Stimulated activated effector memory CD8-positive, alpha-beta T cell treated with anti-CD3 and anti-CD28 coated beads, Interleukin-12 subunit alpha, Interleukin-12 subunit beta, amount 100 ng/mL, for 72 hours (primary cell): ENCODE results near the gene RUNX3.

Source experiments
- ATAC-seq: fragments of 150-1000 bp; cut with Tn5 transposase; 2 replicates; pipeline ENCODE4 v1.10.0; 2021
- DNase-seq, 2 donors: peaks; one replicate each; pipeline ENCODE4 v3.0.0; 2021 to 2022; ENCODE audit warnings: low spot score in 2 of 2
- H3K27ac Mint-ChIP-seq: one replicate; pipeline ENCODE4 v1.8.0; 2022; ENCODE audit warnings: mild to moderate bottlenecking, mixed read lengths
- H3K36me3 Mint-ChIP-seq: one replicate; pipeline ENCODE4 v1.8.0; 2022; ENCODE audit warnings: mild to moderate bottlenecking, mixed read lengths
- H3K4me1 Mint-ChIP-seq: one replicate; pipeline ENCODE4 v1.8.0; 2022; ENCODE audit warnings: mixed read lengths
- H3K4me3 Mint-ChIP-seq: one replicate; pipeline ENCODE4 v1.8.0; 2022; ENCODE audit warnings: mild to moderate bottlenecking, mixed read lengths
- H3K9me3 Mint-ChIP-seq: one replicate; pipeline ENCODE4 v1.8.0; 2022; ENCODE audit warnings: mixed read lengths

Gene RUNX3

DNA sequence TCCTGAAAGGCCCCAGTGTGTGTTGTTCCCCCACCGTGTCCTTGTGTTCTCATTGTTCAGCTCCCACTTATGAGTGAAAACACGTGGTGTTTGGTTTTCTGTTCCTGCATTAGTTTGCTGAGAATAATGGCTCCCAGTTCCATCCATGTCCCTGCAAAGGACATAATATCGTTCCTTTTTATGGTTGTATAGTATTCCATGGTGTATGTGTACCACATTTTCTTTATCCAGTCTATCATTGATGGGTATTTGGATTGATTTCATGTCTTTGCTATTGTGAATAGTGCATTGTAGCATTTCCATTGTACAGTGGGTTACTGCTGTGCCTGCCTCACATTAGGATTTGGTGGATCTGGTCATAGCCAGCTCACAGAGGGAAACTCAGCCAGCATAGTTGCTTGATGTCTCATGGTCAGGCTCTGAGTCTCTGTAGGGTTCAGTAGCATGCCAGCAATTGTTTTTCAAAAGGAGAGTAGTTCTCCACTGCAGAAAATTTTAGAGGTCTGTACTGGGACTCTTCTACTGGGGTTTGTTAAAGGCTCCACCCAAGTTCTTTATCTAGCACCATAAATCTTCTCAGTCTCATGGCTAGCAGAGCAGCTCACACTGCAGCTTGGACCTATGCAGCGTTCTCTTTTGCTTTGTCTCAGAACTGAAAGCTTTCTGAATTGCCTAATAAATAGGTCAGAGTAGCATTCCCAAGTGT, 41.0 kb downstream of the RUNX3 start:
- no peak for DNase-seq
- peaks cover 14% of the 10 kb centered on the region for H3K9me3 Mint-ChIP-seq
- H3K36me3 Mint-ChIP-seq, result peaks cover 23% of the 10 kb centered on the region
- H3K27ac Mint-ChIP-seq, result no peak overlapping the region
- no peak overlapping the region for H3K4me3 Mint-ChIP-seq
- ATAC-seq, result no peak
- no peaks in the 10 kb centered on the region for H3K4me1 Mint-ChIP-seq

GRCh38 chr1:24888061-24888970, 41.8 kb downstream of the RUNX3 start:
- ATAC-seq, result no peak
- no peak overlapping the region for H3K27ac Mint-ChIP-seq
- peaks cover 22% of the 10 kb centered on the region for H3K36me3 Mint-ChIP-seq
- H3K9me3 Mint-ChIP-seq, result peaks cover 20% of the 10 kb centered on the region
- H3K4me1 Mint-ChIP-seq, result no peaks in the 10 kb centered on the region
- no peak for DNase-seq
- H3K4me3 Mint-ChIP-seq, result no peak overlapping the region

- no peaks in the 10 kb centered on the region for H3K4me1 Mint-ChIP-seq
- peaks cover 13% of the 10 kb centered on the region for H3K36me3 Mint-ChIP-seq
- no peak overlapping the region for H3K27ac Mint-ChIP-seq
- no peak overlapping the region for H3K4me3 Mint-ChIP-seq
- no peak for DNase-seq
- no peak for ATAC-seq
- peaks cover 15% of the 10 kb centered on the region for H3K9me3 Mint-ChIP-seq
Measured at GRCh38 chr1:24886241-24886640, 43.8 kb downstream of the RUNX3 start.

GRCh38 chr1:24884751-24885150, 45.3 kb downstream of the RUNX3 start:
- Mint-ChIP-seq H3K4me3 (no peak overlapping the region), H3K27ac (no peak overlapping the region), H3K4me1 (no peaks in the 10 kb centered on the region)

DNA sequence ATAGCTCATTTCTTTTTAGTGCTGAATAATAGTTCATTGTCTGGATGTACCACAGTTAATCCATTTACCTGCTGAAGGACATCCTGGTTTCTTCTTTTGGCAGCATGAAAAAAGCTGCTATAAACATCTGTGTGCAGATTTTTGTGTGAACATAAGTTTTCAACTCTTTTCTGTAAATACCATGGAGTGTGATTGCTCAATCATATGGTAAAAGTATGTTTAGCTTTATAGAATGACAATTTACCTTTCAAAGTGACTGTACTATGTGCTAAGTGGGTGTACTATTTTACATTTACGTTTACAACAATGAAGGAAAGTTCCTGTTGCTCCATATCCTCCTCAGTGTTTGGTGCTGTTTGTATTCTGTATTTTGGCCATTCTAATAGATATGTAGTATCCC, 49.0 kb downstream of the RUNX3 start:
- H3K36me3 Mint-ChIP-seq, result peaks cover 6% of the 10 kb centered on the region
- H3K4me1 Mint-ChIP-seq, result no peaks in the 10 kb centered on the region
- ATAC-seq, result no peak
- no peak overlapping the region for H3K4me3 Mint-ChIP-seq
- H3K9me3 Mint-ChIP-seq, result peaks cover 15% of the 10 kb centered on the region
- no peak for DNase-seq
- no peak overlapping the region for H3K27ac Mint-ChIP-seq

More at GRCh38 chr1:24884751-24885150, 45.3 kb downstream of the RUNX3 start:
- peaks cover 6% of the 10 kb centered on the region for H3K36me3 Mint-ChIP-seq
- ATAC-seq, result no peak
- peaks cover 15% of the 10 kb centered on the region for H3K9me3 Mint-ChIP-seq
- DNase-seq, result no peak

- H3K36me3 Mint-ChIP-seq, result no peaks in the 10 kb centered on the region
- no peak overlapping the region for H3K4me3 Mint-ChIP-seq
- no peak overlapping the region for H3K27ac Mint-ChIP-seq
- DNase-seq, result no peak
- peaks cover 9% of the 10 kb centered on the region for H3K9me3 Mint-ChIP-seq
- H3K4me1 Mint-ChIP-seq, result no peaks in the 10 kb centered on the region
- ATAC-seq, result no peak
Measured at GRCh38 chr1:24878775-24879742, 51.0 kb downstream of the RUNX3 start.

- DNase-seq, result no peak
- Mint-ChIP-seq H3K36me3 (no peaks in the 10 kb centered on the region), H3K9me3 (peaks cover under 1% of the 10 kb centered on the region), H3K4me1 (no peaks in the 10 kb centered on the region), H3K4me3 (no peak overlapping the region), H3K27ac (no peak overlapping the region)
- no peak for ATAC-seq
Measured at GRCh38 chr1:24878045-24878444, 52.0 kb downstream of the RUNX3 start.

DNA sequence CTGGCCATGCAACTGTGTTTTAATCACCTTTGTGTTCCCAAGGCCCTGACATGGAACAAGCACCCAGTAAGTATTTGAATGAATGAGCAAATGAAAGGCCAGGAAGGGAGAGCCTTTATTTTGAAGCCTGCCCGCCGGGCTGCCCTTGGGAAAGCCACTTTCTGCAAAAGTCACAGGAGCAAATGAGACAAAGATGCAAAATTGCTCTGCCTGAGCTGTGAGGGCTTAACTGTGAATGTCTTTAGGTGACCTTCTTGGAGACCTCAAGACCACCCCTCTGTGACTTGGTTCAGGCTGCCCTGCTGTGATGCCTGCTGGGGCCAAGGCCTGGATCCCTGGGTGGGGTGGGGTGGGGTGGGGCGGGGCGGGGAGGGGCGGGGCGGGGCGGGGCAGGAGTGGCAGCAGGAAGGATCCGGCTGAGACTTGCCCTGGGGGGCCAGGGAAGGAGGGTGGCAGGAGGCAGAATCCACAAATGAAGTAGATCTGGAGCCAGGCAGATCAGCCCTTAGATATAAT, 54.0 kb downstream of the RUNX3 start:
- Mint-ChIP-seq H3K36me3 (no peaks in the 10 kb centered on the region), H3K4me1 (peaks cover 8% of the 10 kb centered on the region), H3K4me3 (no peak overlapping the region), H3K27ac (no peak overlapping the region), H3K9me3 (no peaks in the 10 kb centered on the region)
- no peak for ATAC-seq
- DNase-seq, result no peak

GRCh38 chr1:24875257-24875656, 54.8 kb downstream of the RUNX3 start:
- Mint-ChIP-seq H3K9me3 (no peaks in the 10 kb centered on the region), H3K36me3 (no peaks in the 10 kb centered on the region), H3K27ac (no peak overlapping the region), H3K4me3 (no peak overlapping the region), H3K4me1 (peaks cover 14% of the 10 kb centered on the region)
- no peak for ATAC-seq
- no peak for DNase-seq

DNA sequence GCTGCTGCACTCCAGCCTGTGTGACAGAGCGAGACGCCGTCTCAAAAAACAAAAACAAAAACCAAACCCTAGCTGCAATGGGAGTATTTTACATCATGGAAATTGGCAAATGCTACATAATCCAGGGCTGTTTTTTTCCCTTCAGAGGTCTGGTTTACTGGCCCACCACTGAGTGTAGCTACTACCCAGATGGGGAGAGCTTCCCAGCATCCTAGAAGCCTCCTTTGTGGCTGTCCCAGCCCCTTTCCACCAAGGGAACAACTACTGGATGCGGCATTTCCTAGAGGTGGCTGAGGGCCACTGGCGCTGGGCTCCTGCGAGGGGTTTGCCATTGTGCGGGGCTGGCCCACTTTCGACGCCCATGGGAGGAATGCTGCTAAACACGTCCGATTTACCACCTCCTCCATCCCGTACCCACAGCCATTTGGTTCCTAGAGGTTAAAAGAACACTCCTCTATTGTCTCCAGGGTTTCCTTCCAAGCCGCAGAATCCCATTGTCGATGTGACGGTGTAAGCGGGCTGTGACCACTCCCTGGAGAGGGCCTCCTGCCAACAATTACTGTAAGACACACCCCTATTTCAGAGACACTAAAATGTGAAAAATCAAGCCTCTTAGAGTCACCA, 55.4 kb downstream of the RUNX3 start:
- no peak for DNase-seq
- Mint-ChIP-seq H3K4me3 (no peak overlapping the region), H3K36me3 (no peaks in the 10 kb centered on the region), H3K9me3 (no peaks in the 10 kb centered on the region), H3K27ac (no peak overlapping the region), H3K4me1 (peaks cover 14% of the 10 kb centered on the region)
- no peak for ATAC-seq

DNA sequence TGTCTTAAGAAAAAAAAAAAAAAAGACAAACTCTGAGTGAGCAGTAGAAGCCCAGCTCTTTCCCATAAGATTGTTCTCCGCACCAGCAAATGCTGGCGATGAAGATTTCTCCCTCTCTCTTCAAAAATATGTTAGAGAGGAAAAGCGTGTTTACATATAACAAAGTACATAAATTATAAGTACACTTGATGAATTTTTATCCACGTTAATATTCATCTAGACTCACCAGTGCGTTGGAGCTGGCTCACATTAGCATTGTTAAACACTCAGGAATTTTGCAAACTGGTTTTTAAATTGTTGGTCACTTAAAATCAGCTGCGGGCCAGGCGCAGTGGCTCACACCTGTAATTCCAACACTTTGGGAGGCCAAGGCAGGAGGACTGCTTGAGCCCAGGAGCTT, 56.0 kb downstream of the RUNX3 start:
- DNase-seq (no peak), ATAC-seq (no peak)
- Mint-ChIP-seq H3K4me1 (peaks cover 14% of the 10 kb centered on the region), H3K36me3 (no peaks in the 10 kb centered on the region), H3K4me3 (no peak overlapping the region), H3K27ac (no peak overlapping the region), H3K9me3 (no peaks in the 10 kb centered on the region)

DNA sequence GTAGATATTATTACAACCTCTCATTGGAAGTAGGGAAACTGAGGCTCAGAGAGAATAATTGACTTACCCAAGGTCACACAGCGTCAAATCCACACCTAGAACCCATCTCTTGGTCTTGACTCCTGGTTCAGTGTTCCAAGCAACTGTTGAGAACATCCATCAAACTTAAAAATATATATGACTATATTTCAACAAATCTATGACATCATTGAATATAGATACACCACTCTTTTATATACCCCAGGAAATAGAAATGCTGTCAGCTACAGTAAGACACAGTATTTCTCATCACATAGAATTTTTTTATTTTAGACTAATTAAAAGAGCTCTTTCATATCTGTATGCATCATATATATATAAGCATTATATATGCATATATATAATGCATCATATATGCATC, 56.9 kb downstream of the RUNX3 start:
- peaks cover 23% of the 10 kb centered on the region for H3K4me1 Mint-ChIP-seq
- no peaks in the 10 kb centered on the region for H3K36me3 Mint-ChIP-seq
- no peaks in the 10 kb centered on the region for H3K9me3 Mint-ChIP-seq
- ATAC-seq, result no peak
- H3K4me3 Mint-ChIP-seq, result no peak overlapping the region
- DNase-seq, result no peak
- no peak overlapping the region for H3K27ac Mint-ChIP-seq

DNA sequence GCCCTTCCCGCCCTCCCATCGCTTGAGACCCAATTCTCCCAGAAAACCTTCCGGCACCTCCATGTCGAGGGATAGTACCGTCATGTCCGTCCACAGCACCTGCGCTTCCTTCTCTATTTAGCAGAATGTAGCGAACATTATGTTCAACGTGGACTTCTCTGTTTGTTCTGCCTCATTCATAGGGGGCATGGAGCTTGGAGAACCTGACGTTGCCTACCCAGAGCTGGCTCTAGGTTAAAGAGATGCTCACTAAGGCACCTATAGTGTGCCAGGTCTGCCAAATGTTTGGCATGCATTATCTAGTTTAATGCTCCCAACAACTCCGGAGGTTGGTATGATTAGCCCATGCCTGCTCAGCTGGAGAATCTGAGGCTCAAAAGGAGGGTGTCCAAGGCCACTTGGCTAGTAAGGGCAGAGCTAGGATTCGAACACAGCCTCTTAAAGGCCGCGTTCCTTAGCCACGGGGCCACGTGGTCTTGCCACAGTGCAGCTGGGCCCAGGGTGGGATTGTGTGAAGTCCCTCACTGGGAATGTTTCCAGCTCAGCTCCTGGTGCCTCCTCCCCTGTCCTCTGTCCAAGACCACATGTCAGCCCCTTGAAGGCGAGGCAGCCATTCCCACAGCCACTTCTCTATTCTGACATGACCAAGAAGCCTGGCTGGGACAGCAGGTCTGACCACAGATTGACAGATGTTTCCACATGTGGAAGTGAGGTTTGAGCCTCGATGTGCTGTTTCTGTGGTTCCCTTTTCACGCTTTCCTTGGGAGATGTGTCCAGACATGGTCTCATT, 57.8 kb downstream of the RUNX3 start:
- Mint-ChIP-seq H3K36me3 (no peaks in the 10 kb centered on the region), H3K4me1 (peaks cover 26% of the 10 kb centered on the region), H3K9me3 (no peaks in the 10 kb centered on the region), H3K27ac (no peak overlapping the region), H3K4me3 (no peak overlapping the region)
- no peak for DNase-seq
- no peak for ATAC-seq

DNA sequence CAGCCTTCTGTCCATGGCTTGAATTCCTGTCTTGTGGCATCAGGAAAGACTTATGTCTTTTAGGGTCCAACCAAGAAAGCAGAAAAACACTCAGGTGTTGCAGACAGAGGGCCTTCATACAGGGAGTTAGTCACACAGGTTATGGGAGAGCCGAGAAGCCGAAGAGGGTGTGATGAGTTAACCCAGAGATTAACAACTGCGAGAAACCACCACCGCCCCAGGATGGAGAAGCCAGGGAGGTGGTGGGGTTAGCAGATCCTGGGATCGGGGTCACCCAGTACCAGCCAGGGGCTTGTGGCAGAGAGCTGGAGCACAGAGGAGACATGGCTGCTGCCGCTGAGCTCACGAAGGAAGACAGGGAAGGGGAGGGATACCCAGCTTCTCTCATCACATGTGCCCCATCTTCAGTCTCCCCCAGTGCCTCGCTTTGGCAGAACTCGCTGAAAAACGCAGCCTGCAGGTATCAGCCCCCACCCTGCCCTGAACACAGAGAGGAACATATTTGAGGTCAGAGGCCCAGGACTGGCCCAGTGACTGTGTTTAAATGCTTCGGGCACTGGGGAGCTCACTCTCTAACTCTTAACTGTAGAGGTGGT, 58.7 kb downstream of the RUNX3 start:
- Mint-ChIP-seq H3K27ac (peak overlapping the region; percentile 69), H3K36me3 (no peaks in the 10 kb centered on the region), H3K4me1 (peaks cover 26% of the 10 kb centered on the region), H3K4me3 (no peak overlapping the region), H3K9me3 (no peaks in the 10 kb centered on the region)
- no peak for DNase-seq
- no peak for ATAC-seq
